A549 (cell line): ENCODE data around the gene CDKN3. TPM values are rescaled to one million over a fixed set of nuclear protein-coding genes. Genes with fewer than 3 reads are reported as not detected.
"Not testable (repeated sequence)": the region's sequence is repeated elsewhere in the genome, so short reads cannot be mapped to it uniquely, and the experiment has no call there.

ENCODE experiments used
- ATAC-seq, 2 experiments: fragments of 200-7000 bp in 1 of 2; fragments of >200 bp in 1 of 2; cut with Nextera tagmentation in 1 of 2; cut with Tn5 transposase in 1 of 2; 3 replicates each; pipeline versions ENCODE4 v1.8.0 to v1.9.1; 2018 to 2020; ENCODE audit warnings: mild to moderate bottlenecking in 1 of 2, moderate library complexity in 1 of 2
- CTCF ChIA-PET: fragments of 300-600 bp; sonication (Branson Sonifier 250); formaldehyde crosslinking; extraction: SDS; loops from one replicate; lab custom pipeline; 2021; ENCODE audit warnings: antibody characterized with exemption, inconsistent platforms; lab: Yijun Ruan, JAX
- POLR2A ChIA-PET: fragments of 350-600 bp; formaldehyde crosslinking; extraction: SDS; loops from one replicate; lab custom pipeline; 2021; ENCODE audit warnings: antibody characterized with exemption, inconsistent platforms; lab: Yijun Ruan, JAX
- DNase-seq, 2 experiments: peaks; one replicate each; pipeline versions ENCODE4 v3.0.0 to v3.0.0-alpha.2; 2011 to 2016; ENCODE audit warnings: low read depth in 1 of 2, low spot score in 1 of 2
- FAIRE-seq: peaks from 2 replicates; lab custom pipeline; 2011; peaks lifted over from hg19 to GRCh38; lab: Jason Lieb, UNC
- H3K27ac ChIP-seq, 2 experiments: fragments of >200 bp; sonication (Bioruptor Twin); formaldehyde crosslinking; 3 replicates each; pipeline ENCODE4 v1.5.1; 2016 to 2017
- H3K4me1 ChIP-seq: fragments of >200 bp; sonication (Bioruptor Twin); formaldehyde crosslinking; 3 replicates; pipeline ENCODE4 v1.6.1; 2016
- H3K4me2 ChIP-seq: fragments of >200 bp; sonication (Bioruptor Twin); formaldehyde crosslinking; 3 replicates; pipeline ENCODE4 v1.6.1; 2016
- H3K4me3 ChIP-seq: fragments of >200 bp; sonication (Bioruptor Twin); formaldehyde crosslinking; 3 replicates; pipeline ENCODE4 v1.5.1; 2016
- H3K9me3 ChIP-seq: fragments of >200 bp; sonication (Bioruptor Twin); formaldehyde crosslinking; 3 replicates; pipeline ENCODE4 v1.6.1; 2016
- ATOH8 ChIP-seq: fragments of 250-450 bp; sonication (Bioruptor Pico); IDR thresholded peaks from 2 replicates; pipeline ENCODE4 v1.5.0; 2020; ENCODE audit warnings: low read depth, mild to moderate bottlenecking, moderate library complexity
- BCL3 ChIP-seq: fragments of >200 bp; sonication (Bioruptor Twin); formaldehyde crosslinking; IDR thresholded peaks from 3 replicates; pipeline ENCODE4 v1.6.1; 2016
- CTCF ChIP-seq: fragments of >200 bp; sonication (Bioruptor Twin); formaldehyde crosslinking; IDR thresholded peaks from 3 replicates; pipeline ENCODE4 v1.5.1; 2016
- EHF ChIP-seq: fragments of 250-450 bp; sonication (Bioruptor Pico); IDR thresholded peaks from 2 replicates; pipeline ENCODE4 v1.5.0; 2020; ENCODE audit warnings: mild to moderate bottlenecking
- FOSB ChIP-seq: fragments of 250-450 bp; sonication (Bioruptor Pico); IDR thresholded peaks from 2 replicates; pipeline ENCODE4 v1.5.0; 2020; ENCODE audit warnings: mild to moderate bottlenecking, moderate library complexity
- FOSL2 ChIP-seq, 2 experiments: fragments of 450-650 bp in 1 of 2; fragments of >200 bp in 1 of 2; sonication (Bioruptor Twin) in 1 of 2; formaldehyde crosslinking; IDR thresholded peaks; 2 replicates each; pipeline versions ENCODE4 v1.5.0 to v1.6.1; 2016 to 2020; ENCODE audit warnings: mild to moderate bottlenecking in 1 of 2, moderate library complexity in 1 of 2
- HMGXB4 ChIP-seq: fragments of 250-450 bp; sonication (Bioruptor Pico); IDR thresholded peaks from 2 replicates; pipeline ENCODE4 v1.5.0; 2021; ENCODE audit warnings: mild to moderate bottlenecking, moderate library complexity, borderline replicate concordance
- HOXB13 ChIP-seq: fragments of 250-450 bp; sonication (Bioruptor Pico); IDR thresholded peaks from 2 replicates; pipeline ENCODE4 v1.5.0; 2020; ENCODE audit warnings: low read depth, mild to moderate bottlenecking, moderate library complexity
- HOXB5 ChIP-seq: fragments of 250-450 bp; sonication (Bioruptor Pico); IDR thresholded peaks from 2 replicates; pipeline ENCODE4 v1.5.0; 2020; ENCODE audit warnings: mild to moderate bottlenecking, moderate library complexity
- JUN ChIP-seq, 2 experiments: fragments of >200 bp; sonication (Bioruptor Twin); formaldehyde crosslinking; IDR thresholded peaks; 2 replicates in 1 of 2; 3 replicates in 1 of 2; pipeline ENCODE4 v1.6.1; 2016 to 2017
- KDM1A ChIP-seq: fragments of 200-600 bp; sonication (generic); IDR thresholded peaks from 2 replicates; pipeline ENCODE4 v1.6.1; 2016; ENCODE audit warnings: low read depth, mild to moderate bottlenecking
- MAFK ChIP-seq: fragments of 450-650 bp; IDR thresholded peaks from 2 replicates; pipeline ENCODE4 v1.6.1; 2014; ENCODE audit not compliant: partially characterized antibody
- MAZ ChIP-seq: fragments of 150-350 bp; IDR thresholded peaks from 2 replicates; pipeline ENCODE4 v1.6.1; 2014; ENCODE audit warnings: antibody characterized with exemption, low read depth, low read length, borderline replicate concordance
- NR3C1 ChIP-seq: fragments of >200 bp; sonication (Bioruptor Twin); formaldehyde crosslinking; IDR thresholded peaks from 3 replicates; pipeline ENCODE4 v1.6.1; 2017
- PHF8 ChIP-seq: fragments of 200-600 bp; sonication (generic); IDR thresholded peaks from 2 replicates; pipeline ENCODE4 v1.6.1; 2016; ENCODE audit warnings: low read depth, mild to moderate bottlenecking, antibody characterized with exemption, moderate library complexity, borderline replicate concordance
- POLR2A ChIP-seq: IDR thresholded peaks from 2 replicates; pipeline ENCODE4 v1.6.1; 2012; ENCODE audit warnings: mild to moderate bottlenecking, low read length
- RAD21 ChIP-seq, 2 experiments: fragments of >200 bp in 1 of 2; sonication (Bioruptor Twin) in 1 of 2; formaldehyde crosslinking in 1 of 2; IDR thresholded peaks in 1 of 2; conservative IDR thresholded peaks in 1 of 2; 2 replicates in 1 of 2; 3 replicates in 1 of 2; pipeline ENCODE4 v1.6.1; 2012 to 2018; ENCODE audit warnings: inconsistent platforms in 1 of 2
- SMC3 ChIP-seq: fragments of >200 bp; sonication (Bioruptor Twin); formaldehyde crosslinking; IDR thresholded peaks from 3 replicates; pipeline ENCODE4 v1.6.1; 2018; ENCODE audit warnings: inconsistent platforms
- ZNF302 ChIP-seq: fragments of 250-450 bp; sonication (Bioruptor Pico); IDR thresholded peaks from 2 replicates; pipeline ENCODE4 v1.9.0; 2021; ENCODE audit warnings: inconsistent platforms, mild to moderate bottlenecking, moderate library complexity
- WGBS: methylation state at CpG from one replicate; pipeline ENCODE4 v1.1.6; 2017; ENCODE audit errors: missing lambda C conversion rate; 5-methylcytosine and 5-hydroxymethylcytosine counted together
- polyA plus RNA-seq, 4 experiments: library from polyadenylated mRNA; depleted of rRNA in 3 of 4; stranded (reverse); fragments of >200 nt; fragmentation: RNase III in 1 of 4; extraction: RNeasy Plus Mini Kit Qiagen cat#74134 plus additional on column Dnase treatment in 1 of 4; gene quantifications; 2 replicates in 3 of 4; 3 replicates in 1 of 4; pipeline ENCODE4 v1.2.3, GENCODE V29; 2011 to 2017

Gene CDKN3
- polyA plus RNA-seq, 2 of the 4 experiments (the other 2 are of a cell fraction) = 67.4 to 154 TPM

GRCh38 chr14:54440476-54440872, 43.7 kb downstream of the CDKN3 start:
- no peak for FAIRE-seq
- WGBS = 1% methylated on average over 5 of the region's 5 CpGs
- Histone ChIP-seq H3K27ac (peak overlapping the region; percentile 94 to 98), H3K4me1 (peaks cover 37% of the 10 kb centered on the region), H3K4me3 (peak overlapping the region; percentile 78), H3K9me3 (no peaks in the 10 kb centered on the region)
- ATAC-seq = no peak
- CTCF ChIA-PET = interaction anchor here (0.6 to 2.0 kb wide), 7 partner anchors 9 to 333 kb away, joined by 3 to 6 read pairs (median 5); partner anchors contain the start of gene GMFB
- no peak for TF ChIP-seq FOSB (CRISPR knock-in tag)
- TF ChIP-seq MAFK = no peak
- TF ChIP-seq NR3C1 = no peak
- TF ChIP-seq, all 56 proteins: peak for 0
- DNase-seq = no peak
- POLR2A ChIA-PET = no interaction called here
- peak overlapping the region; percentile 93 for H3K4me2 ChIP-seq

GRCh38 chr14:54440873-54441868, 44.4 kb downstream of the CDKN3 start, which contains the start of gene CNIH1:
CNIH1 (minus strand) TSS chr14:54441374; CDS start chr14:54441327, 47 bp downstream.
- H3K4me1 ChIP-seq = peaks cover 36% of the 10 kb centered on the region
- peak within 1 kb of the TSS; percentile 93 for H3K4me2 ChIP-seq
- ChIA-PET POLR2A (no interaction called here), CTCF (interaction anchor here (0.6 to 2.0 kb wide), 17 partner anchors 9 to 358 kb away, joined by 3 to 8 read pairs (median 4); partner anchors contain the start of gene GMFB)
- no peaks in the 10 kb centered on the region for H3K9me3 ChIP-seq
- ATAC-seq (peak; percentile 98 to 99), DNase-seq (peak; percentile 88 to 94), FAIRE-seq (no peak)
- peak within 1 kb of the TSS; percentile 78 for H3K4me3 ChIP-seq
- WGBS = 2% methylated on average over 60 of the region's 100 CpGs
- H3K27ac ChIP-seq = peak within 1 kb of the TSS; percentile 94 to 98
- TF ChIP-seq ZNF302 (CRISPR knock-in tag) = no peak
- peak; percentile 84 for TF ChIP-seq CTCF
- TF ChIP-seq KDM1A = no peak
- peak; percentile 62; the same call in 1 of the 2 replicates for TF ChIP-seq HOXB5
- no peak for TF ChIP-seq HMGXB4
- peak; percentile 56 to 94; a peak in 4 of 5 replicates for TF ChIP-seq JUN (IDR thresholded peaks at IDR 0.05)
- peak; percentile 87; the same call in 1 of the 3 replicates for TF ChIP-seq BCL3
- peak; percentile 62; the same call in 1 of the 2 replicates for TF ChIP-seq EHF (CRISPR knock-in tag)
- TF ChIP-seq ATOH8 = peak; percentile 68; the same call in 1 of the 2 replicates
- TF ChIP-seq MAZ = 0 out of 2 replicates have a peak, but pooled peaks have one; percentile 60
- peak; percentile 54 for TF ChIP-seq SMC3
- TF ChIP-seq RAD21 (conservative IDR thresholded peaks at IDR 0.05 in 1 of 2, IDR thresholded peaks at IDR 0.05 in 1 of 2) = peak in 1 of 2 experiments; percentile 18; a peak in 1 of 5 replicates
- TF ChIP-seq HOXB13 = 0 out of 2 replicates have a peak, but pooled peaks have one; percentile 36
- TF ChIP-seq FOSL2 (IDR thresholded peaks at IDR 0.05) = no peak
- TF ChIP-seq FOSL2 (CRISPR knock-in tag; IDR thresholded peaks at IDR 0.05) = peak; percentile 2; the same call in 1 of the 2 replicates
- TF ChIP-seq POLR2A = peak; percentile 92
- TF ChIP-seq PHF8 = peak; percentile 82

GRCh38 chr14:54442961-54443360, 46.2 kb downstream of the CDKN3 start:
- ATAC-seq, H3K27ac ChIP-seq, POLR2A ChIA-PET, DNase-seq, FAIRE-seq, H3K9me3 ChIP-seq, H3K4me3 ChIP-seq, H3K4me2 ChIP-seq: not testable (repeated sequence)
- H3K4me1 ChIP-seq = peaks cover 43% of the 10 kb centered on the region
- CTCF ChIA-PET = interaction anchor here (1.0 to 1.1 kb wide), 2 partner anchors 14 to 332 kb away, joined by 3 to 5 read pairs; no protein-coding TSS in a partner anchor
- 89% methylated on average over 15 of the region's 23 CpGs for WGBS
